Gastroesophageal sphincter (tissue), 3 donors: Measurements from ENCODE around the gene TET2.

Experiments used
- CTCF ChIP-seq, 4 experiments: fragments of 200-600 bp in 2 of 4; fragments of 450-650 bp in 2 of 4; sonication (generic) in 1 of 4; IDR thresholded peaks; one replicate each; pipeline ENCODE4 v1.5.1; 2017 to 2019; ENCODE audit warnings: antibody characterized with exemption in 4 of 4, mild to moderate bottlenecking in 2 of 4, moderate library complexity in 2 of 4
- EP300 ChIP-seq: sonication (generic); formaldehyde crosslinking; IDR thresholded peaks from one replicate; pipeline ENCODE4 v1.6.1; 2017; ENCODE audit warnings: antibody characterized with exemption, mild to moderate bottlenecking
- POLR2A ChIP-seq, 2 donors: fragments of 450-650 bp; IDR thresholded peaks; one replicate each; pipeline ENCODE4 v1.6.1; 2017; ENCODE audit warnings: antibody characterized with exemption in 2 of 2, mild to moderate bottlenecking in 2 of 2, moderate library complexity in 1 of 2
- POLR2AphosphoS5 ChIP-seq: sonication (generic); formaldehyde crosslinking; IDR thresholded peaks from one replicate; pipeline ENCODE4 v1.6.1; 2017; ENCODE audit warnings: antibody characterized with exemption

- TF ChIP-seq CTCF (IDR thresholded peaks at IDR 0.05) (no peak), POLR2AphosphoS5 (no peak), POLR2A (IDR thresholded peaks at IDR 0.05) (no peak), EP300 (no peak)
These were observed 160.1 kb downstream of the TET2 start for GRCh38 chr4:105306820-105307219.
